Measurements from ENCODE around the gene FNDC3B.

DNA sequence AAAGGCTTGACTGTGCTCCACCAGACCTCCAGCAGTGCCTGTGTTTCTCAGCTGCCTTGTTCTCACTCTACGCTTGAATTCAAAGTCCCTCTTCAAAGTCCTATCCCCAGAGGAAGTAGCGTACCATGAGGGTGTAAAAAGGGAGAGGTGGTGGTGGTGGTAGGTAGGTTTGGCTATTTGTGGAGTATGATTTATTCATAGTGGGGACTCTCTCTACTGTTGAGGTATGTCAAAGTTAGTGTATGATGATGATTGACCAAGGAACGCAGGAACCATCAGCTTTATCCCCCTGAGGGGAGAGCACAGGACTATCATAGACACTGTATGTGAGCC, 271.0 kb downstream of the FNDC3B start:
- TF ChIP-seq, protein P1, sequence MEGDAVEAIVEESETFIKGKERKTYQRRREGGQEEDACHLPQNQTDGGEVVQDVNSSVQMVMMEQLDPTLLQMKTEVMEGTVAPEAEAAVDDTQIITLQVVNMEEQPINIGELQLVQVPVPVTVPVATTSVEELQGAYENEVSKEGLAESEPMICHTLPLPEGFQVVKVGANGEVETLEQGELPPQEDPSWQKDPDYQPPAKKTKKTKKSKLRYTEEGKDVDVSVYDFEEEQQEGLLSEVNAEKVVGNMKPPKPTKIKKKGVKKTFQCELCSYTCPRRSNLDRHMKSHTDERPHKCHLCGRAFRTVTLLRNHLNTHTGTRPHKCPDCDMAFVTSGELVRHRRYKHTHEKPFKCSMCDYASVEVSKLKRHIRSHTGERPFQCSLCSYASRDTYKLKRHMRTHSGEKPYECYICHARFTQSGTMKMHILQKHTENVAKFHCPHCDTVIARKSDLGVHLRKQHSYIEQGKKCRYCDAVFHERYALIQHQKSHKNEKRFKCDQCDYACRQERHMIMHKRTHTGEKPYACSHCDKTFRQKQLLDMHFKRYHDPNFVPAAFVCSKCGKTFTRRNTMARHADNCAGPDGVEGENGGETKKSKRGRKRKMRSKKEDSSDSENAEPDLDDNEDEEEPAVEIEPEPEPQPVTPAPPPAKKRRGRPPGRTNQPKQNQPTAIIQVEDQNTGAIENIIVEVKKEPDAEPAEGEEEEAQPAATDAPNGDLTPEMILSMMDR (IDR thresholded peaks at IDR 0.05; ENCODE audit: insufficient read depth, low read length, poor library complexity, severe bottlenecking): no peak
- no peak for TF ChIP-seq EZH2phosphoT487 (conservative IDR thresholded peaks at IDR 0.05; ENCODE audit: low read length)

All from SU-DHL-6 (cell line).